ENCODE results near the gene PLEKHA6. TPM values are rescaled to one million over a fixed set of nuclear protein-coding genes. Genes with fewer than 3 reads are reported as not detected.

The PLEKHA6 gene
- total and polyA plus RNA-seq, 3 donors from 2014 or later = 5.9 to 14.7 (median 10.0) TPM

GRCh38 chr1:204222006-204222763 is 137.5 kb downstream of the PLEKHA6 start:
- Histone ChIP-seq H3K4me3 (no peak overlapping the region), H3K27ac (no peak overlapping the region), H3K9me3 (no peaks in the 10 kb centered on the region), H3K27me3 (no peaks in the 10 kb centered on the region), H3K4me1 (no peaks in the 10 kb centered on the region), H3K36me3 (ENCODE audit: low read depth, missing control alignments) (no peaks in the 10 kb centered on the region)
- TF ChIP-seq POLR2A (IDR thresholded peaks at IDR 0.05) = no peak
- TF ChIP-seq, protein P1, sequence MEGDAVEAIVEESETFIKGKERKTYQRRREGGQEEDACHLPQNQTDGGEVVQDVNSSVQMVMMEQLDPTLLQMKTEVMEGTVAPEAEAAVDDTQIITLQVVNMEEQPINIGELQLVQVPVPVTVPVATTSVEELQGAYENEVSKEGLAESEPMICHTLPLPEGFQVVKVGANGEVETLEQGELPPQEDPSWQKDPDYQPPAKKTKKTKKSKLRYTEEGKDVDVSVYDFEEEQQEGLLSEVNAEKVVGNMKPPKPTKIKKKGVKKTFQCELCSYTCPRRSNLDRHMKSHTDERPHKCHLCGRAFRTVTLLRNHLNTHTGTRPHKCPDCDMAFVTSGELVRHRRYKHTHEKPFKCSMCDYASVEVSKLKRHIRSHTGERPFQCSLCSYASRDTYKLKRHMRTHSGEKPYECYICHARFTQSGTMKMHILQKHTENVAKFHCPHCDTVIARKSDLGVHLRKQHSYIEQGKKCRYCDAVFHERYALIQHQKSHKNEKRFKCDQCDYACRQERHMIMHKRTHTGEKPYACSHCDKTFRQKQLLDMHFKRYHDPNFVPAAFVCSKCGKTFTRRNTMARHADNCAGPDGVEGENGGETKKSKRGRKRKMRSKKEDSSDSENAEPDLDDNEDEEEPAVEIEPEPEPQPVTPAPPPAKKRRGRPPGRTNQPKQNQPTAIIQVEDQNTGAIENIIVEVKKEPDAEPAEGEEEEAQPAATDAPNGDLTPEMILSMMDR (IDR thresholded peaks at IDR 0.05) = no peak
- no peak for DNase-seq
- WGBS, 2 donors = 75 to 82% methylated on average over 6 to 8 of the region's 8 CpGs
- intact Hi-C loops (cut with DNase I; ENCODE audit: low total_unique reads) = no loop called here

DNA sequence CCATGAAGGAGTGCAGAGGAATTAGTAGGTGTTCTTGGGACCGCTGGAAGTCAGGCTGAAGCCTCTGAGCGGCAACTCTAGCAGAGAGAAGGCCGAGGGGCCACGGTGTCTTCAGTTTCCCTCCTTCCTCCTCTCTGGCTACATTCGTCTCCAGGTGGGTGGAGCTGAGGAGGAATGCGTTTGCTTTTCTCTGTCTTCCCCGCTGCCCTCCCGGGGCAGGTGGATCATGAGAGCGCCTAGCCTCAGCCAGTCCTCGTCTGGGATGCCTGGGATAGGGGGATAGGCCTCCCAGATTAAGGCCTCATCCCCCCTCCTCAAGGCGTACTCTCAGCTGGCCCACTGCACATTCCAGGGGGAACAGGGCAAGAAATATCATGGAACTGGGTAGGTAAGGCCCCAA is 138.5 kb downstream of the PLEKHA6 start:
- TF ChIP-seq, protein P1 (IDR thresholded peaks at IDR 0.05) = no peak
- TF ChIP-seq POLR2A (IDR thresholded peaks at IDR 0.05) = no peak
- H3K27ac ChIP-seq = no peak overlapping the region
- intact Hi-C loops (cut with DNase I; ENCODE audit: low total_unique reads) = no loop called here
- H3K4me3 ChIP-seq = no peak overlapping the region
- DNase-seq = no peak
- no peaks in the 10 kb centered on the region for H3K9me3 ChIP-seq
- no peaks in the 10 kb centered on the region for H3K36me3 ChIP-seq (ENCODE audit: low read depth, missing control alignments)
- H3K27me3 ChIP-seq = no peaks in the 10 kb centered on the region
- H3K4me1 ChIP-seq = no peaks in the 10 kb centered on the region
- 87 to 88% methylated on average over 11 of the region's 11 CpGs for WGBS, 2 donors

- intact Hi-C loops (cut with DNase I; ENCODE audit: low total_unique reads) = no loop called here
- Histone ChIP-seq H3K9me3 (no peaks in the 10 kb centered on the region), H3K27ac (no peak overlapping the region), H3K4me3 (no peak overlapping the region), H3K27me3 (no peaks in the 10 kb centered on the region), H3K4me1 (no peaks in the 10 kb centered on the region), H3K36me3 (ENCODE audit: low read depth, missing control alignments) (no peaks in the 10 kb centered on the region)
- DNase-seq = no peak
- 93 to 98% methylated on average over 8 to 10 of the region's 10 CpGs for WGBS, 2 donors
- TF ChIP-seq, protein P1 (IDR thresholded peaks at IDR 0.05) = no peak
- TF ChIP-seq POLR2A (IDR thresholded peaks at IDR 0.05) = no peak
These were observed 139.6 kb downstream of the PLEKHA6 start for GRCh38 chr1:204219971-204220616.

DNA sequence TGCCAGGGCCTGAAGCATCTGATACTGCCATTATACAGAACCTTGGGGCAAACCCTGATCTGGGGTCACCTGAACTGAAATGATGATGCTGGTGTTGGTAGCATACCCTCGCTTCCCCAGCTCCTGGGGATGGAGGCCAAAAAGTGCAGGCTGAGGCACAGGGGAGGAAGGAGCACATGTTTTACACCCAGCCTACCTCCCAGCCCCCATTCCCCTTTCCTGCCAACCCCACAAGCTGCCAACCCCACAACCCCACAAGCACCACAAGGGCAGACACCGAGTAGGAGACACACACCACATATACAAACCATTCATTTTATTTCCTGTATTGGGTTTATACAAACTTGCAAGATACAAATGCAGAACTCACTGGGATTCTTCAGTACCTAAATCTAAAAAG is 141.2 kb downstream of the PLEKHA6 start:
- no peak overlapping the region for H3K27ac ChIP-seq
- intact Hi-C loops (cut with DNase I; ENCODE audit: low total_unique reads) = no loop called here
- H3K9me3 ChIP-seq = no peaks in the 10 kb centered on the region
- TF ChIP-seq, protein P1 (IDR thresholded peaks at IDR 0.05) = no peak
- no peak for TF ChIP-seq POLR2A (IDR thresholded peaks at IDR 0.05)
- WGBS, 2 donors = 86 to 88% methylated on average over 2 of the region's 2 CpGs
- no peaks in the 10 kb centered on the region for H3K27me3 ChIP-seq
- H3K36me3 ChIP-seq (ENCODE audit: low read depth, missing control alignments) = no peaks in the 10 kb centered on the region
- no peak for DNase-seq
- peaks cover 7% of the 10 kb centered on the region for H3K4me1 ChIP-seq
- H3K4me3 ChIP-seq = no peak overlapping the region

Data from testis (tissue), 3 donors.